Mesothelial cell of epicardium (in vitro differentiated cells): ENCODE data around the gene IGSF9B. TPM values are rescaled to one million over a fixed set of nuclear protein-coding genes. Genes with fewer than 3 reads are reported as not detected.

ENCODE experiments used
- DNase-seq, 2 experiments: peaks; one replicate each; pipeline ENCODE4 v3.0.0; 2021; ENCODE audit warnings: low spot score in 2 of 2; ENCODE audit not compliant: unreplicated experiment in 2 of 2
- H3K27ac Mint-ChIP-seq: 2 replicates; pipeline ENCODE4 v1.8.0; 2021; ENCODE audit warnings: mixed read lengths
- H3K27me3 Mint-ChIP-seq: 2 replicates; pipeline ENCODE4 v1.8.0; 2021; ENCODE audit warnings: low read depth, mixed read lengths
- H3K36me3 Mint-ChIP-seq: 2 replicates; pipeline ENCODE4 v1.8.0; 2021; ENCODE audit warnings: mixed read lengths
- H3K4me1 Mint-ChIP-seq: 2 replicates; pipeline ENCODE4 v1.8.0; 2021; ENCODE audit warnings: mixed read lengths
- H3K4me3 Mint-ChIP-seq: 2 replicates; pipeline ENCODE4 v1.8.0; 2021; ENCODE audit warnings: mild to moderate bottlenecking, moderate library complexity, mixed read lengths
- H3K9me3 Mint-ChIP-seq: 2 replicates; pipeline ENCODE4 v1.8.0; 2021; ENCODE audit warnings: mixed read lengths
- CTCF ChIP-seq: fragments of 200-600 bp; sonication (generic); IDR thresholded peaks from one replicate; pipeline ENCODE4 v1.5.0; 2021; ENCODE audit warnings: antibody characterized with exemption; ENCODE audit not compliant: unreplicated experiment
- total RNA-seq: library from RNA; stranded (reverse); gene quantifications from 3 replicates; pipeline ENCODE4 v1.2.1, GENCODE V29; 2021

Gene IGSF9B
- total RNA-seq, 1 donor from 2014 or later = 4.8 TPM

GRCh38 chr11:133943950-133944698, 12.6 kb downstream of the IGSF9B start:
- Mint-ChIP-seq H3K9me3 (peaks cover 10% of the 10 kb centered on the region), H3K27me3 (peaks cover 55% of the 10 kb centered on the region), H3K4me1 (peaks cover 6% of the 10 kb centered on the region), H3K4me3 (no peak overlapping the region), H3K36me3 (no peaks in the 10 kb centered on the region), H3K27ac (no peak overlapping the region)
- TF ChIP-seq CTCF = no peak
- DNase-seq = no peak

GRCh38 chr11:133942577-133942976, 14.2 kb downstream of the IGSF9B start:
- no peak for DNase-seq
- TF ChIP-seq CTCF = no peak
- Mint-ChIP-seq H3K4me3 (no peak overlapping the region), H3K36me3 (no peaks in the 10 kb centered on the region), H3K27ac (no peak overlapping the region), H3K27me3 (peaks cover 42% of the 10 kb centered on the region), H3K9me3 (peaks cover 10% of the 10 kb centered on the region), H3K4me1 (no peaks in the 10 kb centered on the region)

- H3K9me3 Mint-ChIP-seq = peaks cover 10% of the 10 kb centered on the region
- H3K36me3 Mint-ChIP-seq = no peaks in the 10 kb centered on the region
- peaks cover 33% of the 10 kb centered on the region for H3K27me3 Mint-ChIP-seq
- no peak for TF ChIP-seq CTCF
- DNase-seq = no peak
- H3K4me1 Mint-ChIP-seq = peaks cover 3% of the 10 kb centered on the region
- H3K4me3 Mint-ChIP-seq = no peak overlapping the region
- no peak overlapping the region for H3K27ac Mint-ChIP-seq
These were observed 15.2 kb downstream of the IGSF9B start for GRCh38 chr11:133941546-133941945.

GRCh38 chr11:133940034-133940433, 16.7 kb downstream of the IGSF9B start:
- no peak for DNase-seq
- peaks cover 23% of the 10 kb centered on the region for H3K27me3 Mint-ChIP-seq
- no peak overlapping the region for H3K27ac Mint-ChIP-seq
- H3K4me1 Mint-ChIP-seq = peaks cover 9% of the 10 kb centered on the region
- no peak for TF ChIP-seq CTCF
- no peak overlapping the region for H3K4me3 Mint-ChIP-seq
- H3K36me3 Mint-ChIP-seq = no peaks in the 10 kb centered on the region
- H3K9me3 Mint-ChIP-seq = peaks cover 10% of the 10 kb centered on the region

- H3K36me3 Mint-ChIP-seq = no peaks in the 10 kb centered on the region
- no peak overlapping the region for H3K4me3 Mint-ChIP-seq
- no peak for DNase-seq
- H3K27me3 Mint-ChIP-seq = peaks cover 22% of the 10 kb centered on the region
- H3K9me3 Mint-ChIP-seq = peaks cover 10% of the 10 kb centered on the region
- H3K4me1 Mint-ChIP-seq = peaks cover 13% of the 10 kb centered on the region
- TF ChIP-seq CTCF = no peak
- H3K27ac Mint-ChIP-seq = no peak overlapping the region
These were observed 17.2 kb downstream of the IGSF9B start for GRCh38 chr11:133939558-133939957.
